B cell (primary cell): ENCODE data around the gene DCUN1D2. TPM values are rescaled to one million over a fixed set of nuclear protein-coding genes. Genes with fewer than 3 reads are reported as not detected.

Experiments used
- ATAC-seq: fragments of 200-7000 bp; cut with Tn5 transposase; one replicate; pipeline ENCODE4 v1.10.0; 2021; ENCODE audit warnings: low read depth, mild to moderate bottlenecking, moderate number of reproducible peaks, moderate library complexity
- CTCF ChIA-PET: fragments of 350-600 bp; sonication (Branson Sonifier 250); formaldehyde crosslinking; loops from one replicate; lab custom pipeline; 2021; ENCODE audit warnings: antibody characterized with exemption, inconsistent platforms; lab: Charles Lee
- POLR2A ChIA-PET: fragments of 350-600 bp; sonication (Branson Sonifier 250); formaldehyde crosslinking; loops from one replicate; lab custom pipeline; 2021; ENCODE audit warnings: antibody characterized with exemption; lab: Charles Lee
- DNase-seq: peaks from one replicate; pipeline ENCODE4 v3.0.0; 2013
- H2AFZ ChIP-seq: 2 replicates; pipeline ENCODE4 v1.6.1; 2012; ENCODE audit warnings: mild to moderate bottlenecking, low read depth, low read length; ENCODE audit not compliant: insufficient read depth, poor library complexity, severe bottlenecking
- H3K27ac ChIP-seq, 2 donors: 1 replicate in 1 of 2; 2 replicates in 1 of 2; pipeline ENCODE4 v1.5.1; 2012 to 2013; ENCODE audit warnings: low read length in 2 of 2, mild to moderate bottlenecking in 2 of 2, moderate library complexity in 1 of 2
- H3K27me3 ChIP-seq, 4 experiments: fragments of 200-600 bp in 1 of 4; sonication (generic) in 1 of 4; replicated peaks in 1 of 4; 1 replicate in 2 of 4; 2 replicates in 2 of 4; pipeline versions ENCODE4 v1.6.1 to v1.7.0; 2013 to 2016; ENCODE audit warnings: low read length in 3 of 4, mild to moderate bottlenecking in 2 of 4, mixed read lengths in 1 of 4, moderate library complexity in 1 of 4; ENCODE audit not compliant: insufficient read depth in 4 of 4, control insufficient read depth in 3 of 4; ENCODE audit errors: control extremely low read depth in 1 of 4
- H3K36me3 ChIP-seq, 2 experiments: replicated peaks in 1 of 2; 1 replicate in 1 of 2; 2 replicates in 1 of 2; pipeline versions ENCODE4 v1.6.1 to v1.7.1; 2013; ENCODE audit warnings: low read length in 1 of 2; ENCODE audit not compliant: insufficient read depth in 2 of 2, control insufficient read depth in 1 of 2; ENCODE audit errors: control extremely low read depth in 1 of 2, extremely low read depth in 1 of 2
- H3K4me1 ChIP-seq, 2 donors: fragments of 200-600 bp in 1 of 2; sonication (generic) in 1 of 2; 1 replicate in 1 of 2; 2 replicates in 1 of 2; pipeline versions ENCODE4 v1.5.1 to v1.6.1; 2013 to 2017; ENCODE audit warnings: low read length in 2 of 2; ENCODE audit not compliant: control insufficient read depth in 2 of 2, insufficient read depth in 2 of 2
- H3K4me2 ChIP-seq: replicated peaks from 2 replicates; pipeline ENCODE3; 2012; ENCODE audit warnings: mild to moderate bottlenecking, low read depth, low read length; ENCODE audit not compliant: poor library complexity, severe bottlenecking
- H3K4me3 ChIP-seq, 5 experiments: fragments of 200-600 bp in 1 of 5; sonication (generic) in 1 of 5; 1 replicate in 3 of 5; 2 replicates in 2 of 5; pipeline versions ENCODE4 v1.5.1 to v1.7.0; 2011 to 2016; ENCODE audit warnings: low read length in 4 of 5, mild to moderate bottlenecking in 4 of 5, low read depth in 2 of 5, control low read depth in 1 of 5, moderate library complexity in 1 of 5; ENCODE audit not compliant: insufficient read depth in 1 of 5; ENCODE audit errors: control extremely low read depth in 1 of 5, extremely low read depth in 1 of 5
- H3K79me2 ChIP-seq: fragments of 200-600 bp; sonication (generic); one replicate; pipeline ENCODE4 v1.6.0; 2016; ENCODE audit warnings: low read length; ENCODE audit not compliant: control insufficient read depth, insufficient read depth
- H3K9ac ChIP-seq: fragments of 200-600 bp; sonication (generic); 2 replicates; pipeline ENCODE4 v1.6.1; 2017; ENCODE audit warnings: mild to moderate bottlenecking, low read length, moderate library complexity
- H3K9me3 ChIP-seq, 3 donors: one replicate each; pipeline versions ENCODE4 v1.6.1 to v1.7.1; 2013; ENCODE audit warnings: low read length in 2 of 3; ENCODE audit not compliant: control insufficient read depth in 2 of 3, insufficient read depth in 1 of 3; ENCODE audit errors: control extremely low read depth in 1 of 3
- H4K20me1 ChIP-seq: 2 replicates; pipeline ENCODE4 v1.6.0; 2012; ENCODE audit warnings: mild to moderate bottlenecking, low read length; ENCODE audit not compliant: insufficient read depth, control insufficient read depth, poor library complexity, severe bottlenecking
- H3K27ac Mint-ChIP-seq: one replicate; pipeline ENCODE4 v1.8.0; 2021; ENCODE audit warnings: mixed read lengths
- H3K27me3 Mint-ChIP-seq: one replicate; pipeline ENCODE4 v1.8.0; 2021; ENCODE audit warnings: mixed read lengths
- H3K4me1 Mint-ChIP-seq: one replicate; pipeline ENCODE4 v1.8.0; 2021; ENCODE audit warnings: mixed read lengths
- H3K4me3 Mint-ChIP-seq: one replicate; pipeline ENCODE4 v1.8.0; 2021; ENCODE audit warnings: mixed read lengths
- H3K9me3 Mint-ChIP-seq: one replicate; pipeline ENCODE4 v1.8.0; 2022; ENCODE audit warnings: mixed read lengths; ENCODE audit not compliant: insufficient read depth
- EZH2 ChIP-seq: IDR thresholded peaks from 2 replicates; pipeline ENCODE4 v1.6.1; 2012; ENCODE audit warnings: borderline replicate concordance, low read depth, mild to moderate bottlenecking, moderate library complexity, low read length; ENCODE audit not compliant: insufficient read depth, poor library complexity, severe bottlenecking
- WGBS: methylation state at CpG from one replicate; pipeline ENCODE4 v1.1.5; 2013; ENCODE audit warnings: missing lambda C conversion rate; ENCODE audit not compliant: insufficient coverage; 5-methylcytosine and 5-hydroxymethylcytosine counted together
- intact Hi-C: fragments of 100-400 bp; cut with micrococcal nuclease; formaldehyde crosslinking; loops from one replicate; pipeline ENCODE4 v1.10.0; 2022
- polyA plus RNA-seq: library from polyadenylated mRNA; depleted of rRNA; stranded (reverse); fragments of >200 nt; gene quantifications from 2 replicates; pipeline ENCODE4 v1.2.3, GENCODE V29; 2012
- total RNA-seq, 2 donors: library from RNA; stranded (reverse); fragments of 120-200 nt in 1 of 2; gene quantifications; 1 replicate in 1 of 2; 2 replicates in 1 of 2; pipeline versions ENCODE4 v1.2.3 to v1.2.4, GENCODE V29; 2013 to 2022
- TF ChIP-seq, protein P1 (sequence below): fragments of 200-600 bp; IDR thresholded peaks from one replicate; pipeline ENCODE4 v1.8.0; 2022; ENCODE audit warnings: antibody characterized with exemption, mild to moderate bottlenecking

Gene DCUN1D2
- total and polyA plus RNA-seq, 2 donors (not counting 1 experiment from before 2014, with no cell fraction given), result 15.3 to 41.3 TPM

- Mint-ChIP-seq H3K27ac (no peak overlapping the region), H3K4me3 (no peak overlapping the region), H3K4me1 (no peaks in the 10 kb centered on the region), H3K9me3 (no peaks in the 10 kb centered on the region), H3K27me3 (no peaks in the 10 kb centered on the region)
- no peaks in the 10 kb centered on the region for H4K20me1 ChIP-seq
- no peak overlapping the region for H3K4me2 ChIP-seq
- H3K79me2 ChIP-seq, result no peaks in the 10 kb centered on the region
- no peak overlapping the region for H2AFZ ChIP-seq
- no peak overlapping the region for H3K27ac ChIP-seq
- H3K9ac ChIP-seq, result no peak overlapping the region
- no peaks in the 10 kb centered on the region for H3K27me3 ChIP-seq
- no peaks in the 10 kb centered on the region for H3K4me1 ChIP-seq
- WGBS, result 100% methylated on average over 2 of the region's 5 CpGs
- H3K4me3 ChIP-seq, result no peak overlapping the region
- no peaks in the 10 kb centered on the region for H3K9me3 ChIP-seq
- intact Hi-C loops, result no loop called here
- DNase-seq (no peak), ATAC-seq (no peak)
- TF ChIP-seq, protein P1, sequence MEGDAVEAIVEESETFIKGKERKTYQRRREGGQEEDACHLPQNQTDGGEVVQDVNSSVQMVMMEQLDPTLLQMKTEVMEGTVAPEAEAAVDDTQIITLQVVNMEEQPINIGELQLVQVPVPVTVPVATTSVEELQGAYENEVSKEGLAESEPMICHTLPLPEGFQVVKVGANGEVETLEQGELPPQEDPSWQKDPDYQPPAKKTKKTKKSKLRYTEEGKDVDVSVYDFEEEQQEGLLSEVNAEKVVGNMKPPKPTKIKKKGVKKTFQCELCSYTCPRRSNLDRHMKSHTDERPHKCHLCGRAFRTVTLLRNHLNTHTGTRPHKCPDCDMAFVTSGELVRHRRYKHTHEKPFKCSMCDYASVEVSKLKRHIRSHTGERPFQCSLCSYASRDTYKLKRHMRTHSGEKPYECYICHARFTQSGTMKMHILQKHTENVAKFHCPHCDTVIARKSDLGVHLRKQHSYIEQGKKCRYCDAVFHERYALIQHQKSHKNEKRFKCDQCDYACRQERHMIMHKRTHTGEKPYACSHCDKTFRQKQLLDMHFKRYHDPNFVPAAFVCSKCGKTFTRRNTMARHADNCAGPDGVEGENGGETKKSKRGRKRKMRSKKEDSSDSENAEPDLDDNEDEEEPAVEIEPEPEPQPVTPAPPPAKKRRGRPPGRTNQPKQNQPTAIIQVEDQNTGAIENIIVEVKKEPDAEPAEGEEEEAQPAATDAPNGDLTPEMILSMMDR, result no peak
- no peak for TF ChIP-seq EZH2
- CTCF ChIA-PET, result no interaction called here
- peaks cover 7 to 22% of the 10 kb centered on the region in 2 experiments for H3K36me3 ChIP-seq
- POLR2A ChIA-PET, result no interaction called here
These were observed 24.3 kb upstream of the DCUN1D2 start for GRCh38 chr13:113514847-113515246.

DNA sequence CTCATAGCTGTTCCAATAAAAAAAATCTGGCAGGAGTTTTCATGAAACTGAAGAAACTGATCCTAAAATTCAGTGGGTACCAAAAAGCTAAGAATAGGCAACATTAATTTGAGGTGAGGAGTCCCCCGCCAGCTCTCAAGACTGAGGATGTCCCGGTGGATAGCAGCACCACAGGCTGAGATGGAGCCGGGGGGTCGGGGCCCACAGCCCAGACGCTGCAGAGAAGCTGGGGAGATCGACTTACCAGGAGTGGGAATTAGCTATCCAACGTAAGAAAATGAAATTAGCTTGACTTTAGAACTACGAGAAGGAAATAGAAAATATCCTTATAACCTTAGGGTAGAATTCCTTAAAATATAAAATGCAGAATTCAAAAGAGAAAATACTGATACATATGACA is 23.2 kb upstream of the DCUN1D2 start:
- Histone ChIP-seq H3K4me2 (no peak overlapping the region), H2AFZ (no peak overlapping the region), H3K9me3 (no peaks in the 10 kb centered on the region), H4K20me1 (no peaks in the 10 kb centered on the region), H3K9ac (no peak overlapping the region), H3K27ac (no peak overlapping the region), H3K27me3 (no peaks in the 10 kb centered on the region), H3K4me1 (no peaks in the 10 kb centered on the region), H3K4me3 (no peak overlapping the region), H3K36me3 (peaks cover 7 to 25% of the 10 kb centered on the region in 2 experiments), H3K79me2 (no peaks in the 10 kb centered on the region)
- ChIA-PET CTCF (no interaction called here), POLR2A (no interaction called here)
- 100% methylated on average over 5 of the region's 8 CpGs for WGBS
- no peak for ATAC-seq
- no peak for DNase-seq
- H3K27me3 Mint-ChIP-seq, result no peaks in the 10 kb centered on the region
- H3K4me3 Mint-ChIP-seq, result no peak overlapping the region
- H3K4me1 Mint-ChIP-seq, result no peaks in the 10 kb centered on the region
- no peaks in the 10 kb centered on the region for H3K9me3 Mint-ChIP-seq
- H3K27ac Mint-ChIP-seq, result no peak overlapping the region
- TF ChIP-seq, protein P1, result no peak
- no peak for TF ChIP-seq EZH2
- intact Hi-C loops, result no loop called here
